Right lobe of liver (tissue), 6 donors: ENCODE measurements around the gene PTPRM. TPM values are rescaled to one million over a fixed set of nuclear protein-coding genes. Genes with fewer than 3 reads are reported as not detected.

ENCODE experiments used
- ATAC-seq, 4 donors: fragments of 200-7000 bp; cut with Tn5 transposase; one replicate each; pipeline ENCODE4 v1.9.1; 2020; ENCODE audit warnings: mild to moderate bottlenecking in 4 of 4, moderate library complexity in 4 of 4
- DNase-seq, 3 donors: peaks; one replicate each; pipeline ENCODE4 v3.0.0-alpha.2; 2020
- H3K27ac ChIP-seq, 3 donors: fragments of 200-600 bp; one replicate each; pipeline ENCODE4 v1.8.0; 2022
- H3K27me3 ChIP-seq, 2 donors: fragments of 200-600 bp; one replicate each; pipeline ENCODE4 v1.8.0; 2022
- H3K36me3 ChIP-seq, 4 donors: fragments of 200-600 bp; sonication (generic) in 1 of 4; one replicate each; pipeline versions ENCODE4 v1.5.1 to v1.8.0; 2017 to 2022; ENCODE audit warnings: control low read depth in 1 of 4
- H3K4me1 ChIP-seq, 4 donors: fragments of 200-600 bp; sonication (generic) in 1 of 4; one replicate each; pipeline versions ENCODE4 v1.5.1 to v1.8.0; 2017 to 2022; ENCODE audit warnings: control low read depth in 1 of 4
- H3K4me3 ChIP-seq, 3 donors: fragments of 200-600 bp; one replicate each; pipeline ENCODE4 v1.8.0; 2022
- H3K9me3 ChIP-seq, 4 donors: fragments of 200-600 bp; sonication (generic) in 1 of 4; one replicate each; pipeline versions ENCODE4 v1.5.1 to v1.8.0; 2017 to 2022; ENCODE audit warnings: control low read depth in 1 of 4
- POLR2A ChIP-seq: fragments of 450-650 bp; IDR thresholded peaks from one replicate; pipeline ENCODE4 v1.6.1; 2017; ENCODE audit warnings: antibody characterized with exemption, mild to moderate bottlenecking
- WGBS: methylation state at CpG from one replicate; pipeline ENCODE4 v1.1.6; 2018; ENCODE audit warnings: low coverage, low lambda C conversion rate; ENCODE audit not compliant: insufficient coverage; ENCODE audit errors: missing lambda C conversion rate; 5-methylcytosine and 5-hydroxymethylcytosine counted together
- intact Hi-C, 2 donors: fragments of 100-400 bp; cut with DNase I; formaldehyde crosslinking; loops; one replicate each; pipeline versions ENCODE4 v1.11.2 to v1.14.1; 2022
- total RNA-seq, 6 experiments: library from RNA; depleted of rRNA in 2 of 6; stranded (reverse); fragments of >200 nt in 2 of 6; fragmentation: NEBNext Ultra II Directional in 3 of 6; extraction: Animal tissue kit (Norgen Biotek cat#: 25700) in 3 of 6; gene quantifications; one replicate each; pipeline versions ENCODE4 v1.1.0 to v1.2.4, GENCODE V29; 2016 to 2023
- TF ChIP-seq, protein P1 (sequence below), 4 donors: fragments of 200-600 bp in 3 of 4; fragments of 450-650 bp in 1 of 4; IDR thresholded peaks; one replicate each; pipeline versions ENCODE4 v1.5.1 to v1.8.0; 2016 to 2022; ENCODE audit warnings: antibody characterized with exemption in 4 of 4, mild to moderate bottlenecking in 2 of 4
- donor health status: DM: no; HTN: yes; CAD: no.
- donor health status: DM: no; HTN: no; CAD: no.
- donor health status: DM: no; HTN: no; CAD: no.
- donor health status: DM: no; HTN: yes; CAD: no.
- donor health status: DM: no; HTN: yes; CAD: no.

Gene PTPRM
- total RNA-seq, 6 experiments from 2014 or later: 15.1 to 45.7 (median 26.5) TPM

GRCh38 chr18:8065773-8066172 is 498.7 kb downstream of the PTPRM start:
- ATAC-seq (no peak), DNase-seq (no peak)
- H3K4me3 ChIP-seq: no peak overlapping the region
- H3K27me3 ChIP-seq: no peaks in the 10 kb centered on the region
- intact Hi-C loops: no loop called here
- no peaks in the 10 kb centered on the region for H3K4me1 ChIP-seq
- TF ChIP-seq, protein P1, sequence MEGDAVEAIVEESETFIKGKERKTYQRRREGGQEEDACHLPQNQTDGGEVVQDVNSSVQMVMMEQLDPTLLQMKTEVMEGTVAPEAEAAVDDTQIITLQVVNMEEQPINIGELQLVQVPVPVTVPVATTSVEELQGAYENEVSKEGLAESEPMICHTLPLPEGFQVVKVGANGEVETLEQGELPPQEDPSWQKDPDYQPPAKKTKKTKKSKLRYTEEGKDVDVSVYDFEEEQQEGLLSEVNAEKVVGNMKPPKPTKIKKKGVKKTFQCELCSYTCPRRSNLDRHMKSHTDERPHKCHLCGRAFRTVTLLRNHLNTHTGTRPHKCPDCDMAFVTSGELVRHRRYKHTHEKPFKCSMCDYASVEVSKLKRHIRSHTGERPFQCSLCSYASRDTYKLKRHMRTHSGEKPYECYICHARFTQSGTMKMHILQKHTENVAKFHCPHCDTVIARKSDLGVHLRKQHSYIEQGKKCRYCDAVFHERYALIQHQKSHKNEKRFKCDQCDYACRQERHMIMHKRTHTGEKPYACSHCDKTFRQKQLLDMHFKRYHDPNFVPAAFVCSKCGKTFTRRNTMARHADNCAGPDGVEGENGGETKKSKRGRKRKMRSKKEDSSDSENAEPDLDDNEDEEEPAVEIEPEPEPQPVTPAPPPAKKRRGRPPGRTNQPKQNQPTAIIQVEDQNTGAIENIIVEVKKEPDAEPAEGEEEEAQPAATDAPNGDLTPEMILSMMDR (IDR thresholded peaks at IDR 0.05): no peak
- no peak for TF ChIP-seq POLR2A
- no peaks in the 10 kb centered on the region for H3K36me3 ChIP-seq
- 100% methylated on average over 1 of the region's 1 CpG for WGBS
- no peaks in the 10 kb centered on the region for H3K9me3 ChIP-seq
- no peak overlapping the region for H3K27ac ChIP-seq

DNA sequence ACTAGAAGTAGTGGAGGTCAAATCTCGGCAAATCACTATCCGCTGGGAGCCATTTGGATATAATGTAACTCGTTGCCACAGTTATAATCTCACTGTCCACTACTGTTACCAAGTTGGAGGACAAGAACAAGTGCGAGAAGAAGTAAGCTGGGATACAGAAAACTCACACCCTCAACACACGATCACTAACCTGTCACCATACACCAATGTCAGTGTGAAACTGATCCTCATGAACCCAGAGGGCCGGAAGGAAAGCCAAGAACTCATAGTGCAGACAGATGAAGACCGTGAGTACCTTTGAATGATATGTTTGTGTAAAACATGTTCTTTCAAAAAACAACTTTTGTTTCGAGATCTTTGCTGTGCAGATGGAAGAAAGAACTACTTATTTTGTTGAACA is 502.6 kb downstream of the PTPRM start:
- intact Hi-C loops: no loop called here
- H3K9me3 ChIP-seq: no peaks in the 10 kb centered on the region
- no peaks in the 10 kb centered on the region for H3K36me3 ChIP-seq
- no peak for DNase-seq
- no peak overlapping the region for H3K27ac ChIP-seq
- peaks cover 0 to 4% (median 0%) of the 10 kb centered on the region in 4 donors for H3K4me1 ChIP-seq
- no peak for ATAC-seq
- H3K4me3 ChIP-seq: no peak overlapping the region
- TF ChIP-seq, protein P1 (IDR thresholded peaks at IDR 0.05): no peak
- TF ChIP-seq POLR2A: no peak
- 93% methylated on average over 7 of the region's 8 CpGs for WGBS
- H3K27me3 ChIP-seq: no peaks in the 10 kb centered on the region

DNA sequence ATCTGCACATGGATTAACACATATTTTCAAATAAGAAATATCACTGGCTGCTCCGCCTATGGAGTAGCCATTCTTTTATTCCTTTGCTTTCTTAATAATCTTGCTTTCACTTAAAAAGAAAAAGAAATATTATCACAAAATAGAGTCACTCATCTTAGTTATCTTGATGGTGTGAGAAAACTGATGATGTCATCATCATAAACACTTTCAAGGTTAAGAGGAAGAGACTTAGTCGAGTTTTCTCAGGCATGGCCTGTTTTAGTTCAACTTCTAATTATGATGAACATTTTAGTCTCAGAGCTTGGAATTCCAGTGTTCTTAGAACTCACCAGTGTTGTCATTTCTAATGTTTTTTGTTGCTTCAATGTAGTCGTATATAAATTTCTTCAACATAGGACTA is 506.1 kb downstream of the PTPRM start:
- intact Hi-C loops: no loop called here
- Histone ChIP-seq H3K4me3 (no peak overlapping the region), H3K27ac (no peak overlapping the region), H3K36me3 (no peaks in the 10 kb centered on the region), H3K4me1 (peaks cover 0 to 4% (median 0%) of the 10 kb centered on the region in 4 donors), H3K9me3 (no peaks in the 10 kb centered on the region), H3K27me3 (no peaks in the 10 kb centered on the region)
- ATAC-seq (no peak), DNase-seq (no peak)
- WGBS: 85% methylated on average over 3 of the region's 3 CpGs
- TF ChIP-seq, protein P1 (IDR thresholded peaks at IDR 0.05): no peak
- no peak for TF ChIP-seq POLR2A

DNA sequence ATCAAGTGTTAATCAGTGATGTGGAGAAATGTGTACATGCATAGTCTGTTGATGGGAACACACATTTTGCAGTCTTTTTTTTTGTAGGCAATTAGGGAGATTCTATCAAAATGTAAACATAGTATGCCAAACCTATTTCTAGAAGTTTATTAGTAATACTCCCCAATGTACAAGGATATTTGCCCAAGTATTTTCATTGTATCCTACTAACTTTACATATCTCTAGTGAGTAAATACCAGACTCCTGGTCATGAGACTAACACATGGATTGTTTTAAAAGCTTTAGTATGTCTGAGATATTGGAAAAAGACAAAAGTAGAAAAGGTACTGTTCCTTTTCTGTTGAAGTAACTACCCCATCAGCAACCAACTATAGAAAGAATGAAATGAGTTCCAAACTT is 513.0 kb downstream of the PTPRM start:
- Histone ChIP-seq H3K27ac (no peak overlapping the region), H3K36me3 (no peaks in the 10 kb centered on the region), H3K27me3 (no peaks in the 10 kb centered on the region), H3K4me3 (no peak overlapping the region), H3K9me3 (no peaks in the 10 kb centered on the region), H3K4me1 (no peaks in the 10 kb centered on the region)
- ATAC-seq (no peak), DNase-seq (no peak)
- no peak for TF ChIP-seq POLR2A
- TF ChIP-seq, protein P1 (IDR thresholded peaks at IDR 0.05): no peak
- intact Hi-C loops: no loop called here

DNA sequence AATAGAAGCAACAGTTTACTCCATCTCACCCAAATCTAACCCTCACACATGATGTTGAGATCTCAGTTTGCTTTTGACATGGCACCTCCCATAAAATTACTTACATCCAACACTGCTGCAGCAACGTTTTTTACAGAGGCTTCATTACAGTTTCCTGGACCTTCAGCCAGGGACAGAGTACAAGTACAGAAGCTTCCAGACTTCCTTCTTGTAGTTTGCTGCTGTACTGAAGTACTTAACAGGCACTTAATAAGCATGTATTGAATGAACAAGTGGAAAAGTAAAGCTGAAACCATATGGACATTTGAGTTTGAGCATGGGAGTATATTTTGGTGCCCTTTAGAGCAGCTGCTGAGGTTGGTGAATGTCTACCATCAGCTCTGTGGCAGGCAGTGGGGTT is 514.2 kb downstream of the PTPRM start:
- no peak overlapping the region for H3K4me3 ChIP-seq
- no peaks in the 10 kb centered on the region for H3K27me3 ChIP-seq
- H3K4me1 ChIP-seq: no peaks in the 10 kb centered on the region
- DNase-seq (no peak), ATAC-seq (no peak)
- WGBS: 8% methylated on average over 1 of the region's 1 CpG
- intact Hi-C loops: no loop called here
- H3K36me3 ChIP-seq: no peaks in the 10 kb centered on the region
- no peaks in the 10 kb centered on the region for H3K9me3 ChIP-seq
- H3K27ac ChIP-seq: no peak overlapping the region
- TF ChIP-seq POLR2A: no peak
- TF ChIP-seq, protein P1 (IDR thresholded peaks at IDR 0.05): no peak
